NT2/D1 (cell line): ENCODE measurements around the gene KIF18A.

ENCODE experiments used
- SUZ12 ChIP-seq: IDR thresholded peaks from 2 replicates; pipeline ENCODE4 v1.6.1; 2011; ENCODE audit not compliant: insufficient read length, insufficient read depth; ENCODE audit errors: extremely low read depth
- YY1 ChIP-seq: IDR thresholded peaks from 2 replicates; pipeline ENCODE4 v1.6.1; 2011; ENCODE audit not compliant: insufficient read length, insufficient read depth
- ZNF274 ChIP-seq: IDR thresholded peaks from 2 replicates; pipeline ENCODE4 v1.6.1; 2011; ENCODE audit warnings: mild to moderate bottlenecking, low read depth, low read length

GRCh38 chr11:28114116-28114515, 6.2 kb upstream of the KIF18A start:
- TF ChIP-seq SUZ12 (no peak), YY1 (no peak), ZNF274 (no peak)
